DOHH2 (cell line): ENCODE data around the gene DHRS1.

Experiments used
- CTCF ChIP-seq: fragments of 200-600 bp; sonication (generic); IDR thresholded peaks from one replicate; pipeline ENCODE4 v1.5.1; 2014; ENCODE audit warnings: antibody characterized with exemption, mild to moderate bottlenecking, low read depth, low read length; ENCODE audit not compliant: poor library complexity, severe bottlenecking
- EZH2phosphoT487 ChIP-seq: fragments of 200-600 bp; sonication (generic); IDR thresholded peaks from 2 replicates; pipeline ENCODE4 v1.6.1; 2017; ENCODE audit warnings: borderline replicate concordance, mild to moderate bottlenecking, antibody characterized with exemption, low read length, moderate library complexity, mixed read lengths

GRCh38 chr14:24253936-24254335 is 45.6 kb downstream of the DHRS1 start:
- TF ChIP-seq CTCF = no peak
- TF ChIP-seq EZH2phosphoT487 = no peak
